GM18909 (cell line): ENCODE results near the gene COL6A6.

ENCODE experiments used
- ATAC-seq: cut with Tn5 transposase; IDR thresholded peaks from one replicate; pipeline ENCODE4 v1.9.1; 2021; ENCODE audit warnings: mild to moderate bottlenecking; ENCODE audit not compliant: unreplicated experiment, poor library complexity

Gene COL6A6, protein sequence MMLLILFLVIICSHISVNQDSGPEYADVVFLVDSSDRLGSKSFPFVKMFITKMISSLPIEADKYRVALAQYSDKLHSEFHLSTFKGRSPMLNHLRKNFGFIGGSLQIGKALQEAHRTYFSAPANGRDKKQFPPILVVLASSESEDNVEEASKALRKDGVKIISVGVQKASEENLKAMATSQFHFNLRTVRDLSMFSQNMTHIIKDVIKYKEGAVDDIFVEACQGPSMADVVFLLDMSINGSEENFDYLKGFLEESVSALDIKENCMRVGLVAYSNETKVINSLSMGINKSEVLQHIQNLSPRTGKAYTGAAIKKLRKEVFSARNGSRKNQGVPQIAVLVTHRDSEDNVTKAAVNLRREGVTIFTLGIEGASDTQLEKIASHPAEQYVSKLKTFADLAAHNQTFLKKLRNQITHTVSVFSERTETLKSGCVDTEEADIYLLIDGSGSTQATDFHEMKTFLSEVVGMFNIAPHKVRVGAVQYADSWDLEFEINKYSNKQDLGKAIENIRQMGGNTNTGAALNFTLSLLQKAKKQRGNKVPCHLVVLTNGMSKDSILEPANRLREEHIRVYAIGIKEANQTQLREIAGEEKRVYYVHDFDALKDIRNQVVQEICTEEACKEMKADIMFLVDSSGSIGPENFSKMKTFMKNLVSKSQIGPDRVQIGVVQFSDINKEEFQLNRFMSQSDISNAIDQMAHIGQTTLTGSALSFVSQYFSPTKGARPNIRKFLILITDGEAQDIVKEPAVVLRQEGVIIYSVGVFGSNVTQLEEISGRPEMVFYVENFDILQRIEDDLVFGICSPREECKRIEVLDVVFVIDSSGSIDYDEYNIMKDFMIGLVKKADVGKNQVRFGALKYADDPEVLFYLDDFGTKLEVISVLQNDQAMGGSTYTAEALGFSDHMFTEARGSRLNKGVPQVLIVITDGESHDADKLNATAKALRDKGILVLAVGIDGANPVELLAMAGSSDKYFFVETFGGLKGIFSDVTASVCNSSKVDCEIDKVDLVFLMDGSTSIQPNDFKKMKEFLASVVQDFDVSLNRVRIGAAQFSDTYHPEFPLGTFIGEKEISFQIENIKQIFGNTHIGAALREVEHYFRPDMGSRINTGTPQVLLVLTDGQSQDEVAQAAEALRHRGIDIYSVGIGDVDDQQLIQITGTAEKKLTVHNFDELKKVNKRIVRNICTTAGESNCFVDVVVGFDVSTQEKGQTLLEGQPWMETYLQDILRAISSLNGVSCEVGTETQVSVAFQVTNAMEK (N-terminal part only)

DNA sequence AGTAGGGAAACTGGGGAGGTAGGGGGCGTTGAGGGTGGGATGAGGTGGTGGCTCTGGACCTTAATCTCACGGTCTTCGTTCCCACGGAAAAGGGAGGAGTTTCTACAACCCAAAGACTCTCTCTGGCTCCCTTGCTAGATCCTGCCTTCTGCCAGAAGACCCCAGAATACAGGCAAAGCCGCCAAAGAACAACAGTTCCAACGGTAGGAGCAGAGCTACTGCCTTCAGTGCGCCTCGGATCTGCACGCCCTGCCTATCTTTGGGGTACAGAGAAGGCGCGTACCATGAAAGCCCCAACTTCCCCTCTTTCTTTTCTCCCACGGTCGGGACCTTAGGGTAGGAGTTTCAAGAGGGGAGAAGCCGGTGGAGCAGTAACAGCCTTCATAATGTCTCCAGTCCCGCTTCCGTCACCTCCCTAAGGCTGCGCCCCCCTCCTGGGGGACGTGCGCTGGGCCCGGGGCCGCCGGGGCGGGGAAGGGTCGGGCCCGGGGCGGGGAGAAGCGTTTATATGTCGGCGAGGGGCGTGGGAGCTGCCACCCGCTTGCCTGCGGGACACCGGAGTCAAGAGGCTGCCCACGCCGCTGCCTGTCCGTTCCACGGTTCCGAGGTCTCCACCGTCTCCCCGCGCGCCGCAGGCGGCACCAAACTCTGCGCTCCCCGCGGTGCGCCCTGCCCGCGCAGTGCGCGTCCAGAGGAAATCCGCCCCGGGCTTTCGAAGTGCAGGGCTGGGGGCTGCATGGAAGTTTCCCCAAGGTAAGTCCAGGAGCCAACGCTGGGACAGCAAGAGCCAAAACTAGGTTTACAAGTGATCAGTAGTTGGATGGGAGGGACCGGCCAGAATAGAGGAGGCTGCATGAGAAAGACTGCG lies at the start of gene COL6A6:
COL6A6 (plus strand) TSS at position 533 of the 868 bp plus-strand sequence. CDS start 43,188 bp downstream, outside the sequence.
- no peak for ATAC-seq

DNA sequence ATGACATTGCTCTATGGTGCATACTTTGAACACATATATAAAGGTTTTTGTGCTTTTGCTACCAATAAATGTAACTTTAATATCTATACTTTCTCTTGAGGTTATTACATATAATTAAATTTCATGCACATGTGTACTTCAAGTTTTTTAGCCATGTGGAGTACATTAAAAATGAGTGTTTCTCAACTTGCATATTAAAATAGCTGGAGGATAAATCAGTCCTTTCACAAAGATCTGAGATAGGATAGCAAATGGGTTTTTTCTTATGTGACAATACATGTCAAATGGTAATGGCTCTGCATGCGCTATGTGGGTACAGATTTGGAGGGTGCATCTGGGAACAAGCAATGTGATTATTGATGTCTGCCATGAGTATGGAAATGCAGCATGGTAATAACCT lies 48.7 kb upstream of the COL6A6 start:
- ATAC-seq = no peak

DNA sequence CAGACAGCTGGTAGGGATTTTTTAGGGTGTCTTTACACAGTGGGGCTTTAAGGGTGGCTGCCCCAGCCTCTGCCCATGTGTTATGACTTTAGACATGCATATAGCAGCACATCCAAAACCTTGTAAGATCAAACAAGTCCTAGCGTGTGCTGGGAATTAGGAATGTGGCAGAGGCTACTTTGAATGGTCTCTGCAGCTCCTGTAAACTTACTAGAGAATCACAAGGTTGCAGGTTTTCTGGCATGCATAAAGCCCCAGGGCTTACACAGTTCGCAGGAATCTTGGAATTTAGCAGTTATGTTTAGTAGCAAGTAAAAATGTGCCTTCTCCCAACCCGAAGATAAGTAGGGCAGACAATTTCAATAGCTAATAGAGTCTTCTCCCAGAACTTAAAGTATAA lies 46.9 kb upstream of the COL6A6 start:
- no peak for ATAC-seq

DNA sequence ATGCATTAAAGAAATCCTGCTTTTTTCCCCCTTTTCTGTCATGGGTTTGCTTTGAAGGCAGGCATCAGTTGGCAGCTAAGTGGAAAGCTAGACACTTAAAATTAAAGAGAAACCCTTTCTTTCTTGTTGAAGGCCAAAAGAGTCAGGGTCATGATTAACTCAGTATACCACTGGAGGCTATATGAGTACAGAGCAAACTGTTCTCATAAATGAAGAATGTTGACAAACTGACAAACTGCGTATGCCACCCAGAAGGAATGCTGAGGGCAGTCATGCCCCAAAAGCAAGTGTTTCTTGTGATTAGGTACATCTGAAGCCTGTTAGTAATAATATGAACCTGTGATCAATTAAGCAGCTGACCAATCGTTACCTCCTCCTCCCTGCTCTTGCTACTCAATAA lies 43.6 kb upstream of the COL6A6 start:
- no peak for ATAC-seq

DNA sequence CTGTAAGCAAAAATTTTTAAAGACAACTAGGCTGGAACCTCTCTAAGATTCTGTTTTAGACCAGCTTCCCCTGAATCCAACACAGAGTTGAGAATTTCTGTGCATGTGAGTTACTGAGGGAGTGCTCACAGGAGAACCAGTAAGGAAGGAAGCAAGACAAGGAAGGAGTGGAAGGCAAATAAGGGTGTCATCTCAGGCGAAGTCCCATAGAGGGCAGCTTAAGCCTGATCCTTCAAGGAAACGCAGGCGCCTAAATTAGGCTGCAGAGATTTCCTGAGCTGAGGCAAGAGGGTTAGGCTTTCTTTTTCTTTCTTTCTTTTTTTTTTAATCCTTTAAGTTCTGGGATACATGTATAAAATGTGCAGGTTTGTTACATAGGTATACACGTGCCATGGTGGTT lies 36.2 kb upstream of the COL6A6 start:
- ATAC-seq = no peak

DNA sequence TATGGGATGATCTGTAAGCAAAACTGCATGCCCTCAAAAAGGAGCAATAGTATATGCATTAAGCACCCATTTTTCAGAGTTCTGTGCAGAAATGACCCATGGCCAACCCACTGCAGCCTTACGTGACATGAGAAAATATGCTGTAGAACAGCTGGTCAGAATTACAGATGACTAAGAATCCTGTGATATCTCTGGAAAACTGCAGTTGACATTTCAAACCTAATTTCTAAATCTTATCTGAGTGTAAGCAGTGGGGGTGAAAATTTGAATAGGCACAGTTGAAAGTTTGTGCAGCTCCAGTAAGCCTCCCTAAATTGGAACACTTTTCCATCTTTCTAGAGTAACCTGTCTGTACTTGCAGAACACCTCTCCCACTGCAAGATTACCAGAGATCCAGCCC lies 28.7 kb upstream of the COL6A6 start:
- ATAC-seq = no peak

DNA sequence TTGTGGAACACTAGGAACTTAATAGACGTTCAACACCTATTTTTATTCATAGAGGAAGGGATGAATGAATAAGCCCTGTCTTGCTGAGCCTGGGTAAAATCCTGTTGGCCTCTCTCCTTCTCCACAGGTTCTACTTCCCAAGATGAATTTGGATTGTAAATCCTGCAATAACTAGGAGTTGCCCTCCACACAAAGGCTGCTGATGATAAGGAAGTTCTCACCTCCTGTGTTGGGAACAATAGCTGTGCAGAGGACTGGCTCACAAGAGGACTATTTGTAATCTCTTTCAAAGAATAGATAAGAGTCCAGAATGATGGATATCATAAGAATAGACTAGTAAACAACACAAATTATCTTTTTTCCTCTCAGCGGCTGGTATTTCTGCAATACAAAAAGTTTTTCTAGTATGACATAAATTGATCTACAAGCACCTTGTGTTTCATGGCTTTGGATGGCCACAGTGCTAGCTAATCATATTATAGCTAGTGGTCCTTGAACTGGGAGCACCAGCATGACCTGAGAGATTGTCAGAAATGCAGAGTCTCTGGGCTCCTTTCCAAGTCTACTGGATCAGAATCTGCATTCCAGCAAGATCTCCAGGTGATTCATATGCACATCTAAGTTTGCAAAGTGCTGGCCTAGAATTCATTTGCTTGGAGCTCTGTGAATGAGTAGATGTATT lies 28.1 kb upstream of the COL6A6 start:
- no peak for ATAC-seq

DNA sequence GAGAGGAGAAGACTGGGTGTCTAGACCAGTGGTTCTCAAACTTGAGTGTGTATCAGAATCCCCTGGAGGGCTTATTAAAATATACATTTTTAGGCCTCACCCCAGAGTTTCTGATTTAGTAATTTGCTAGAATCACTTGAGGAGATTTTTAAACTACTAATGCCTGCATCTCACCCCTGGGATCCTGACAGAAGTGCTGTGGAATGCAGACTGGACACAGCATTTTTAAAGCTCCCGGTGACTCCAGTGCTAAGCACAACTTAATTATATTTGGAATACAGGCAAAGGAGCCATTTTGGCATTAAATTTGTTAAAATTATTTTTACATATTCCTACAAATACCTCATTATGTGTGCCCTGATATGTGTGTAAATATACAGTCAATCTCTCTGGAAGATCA lies 26.7 kb upstream of the COL6A6 start:
- ATAC-seq = no peak

DNA sequence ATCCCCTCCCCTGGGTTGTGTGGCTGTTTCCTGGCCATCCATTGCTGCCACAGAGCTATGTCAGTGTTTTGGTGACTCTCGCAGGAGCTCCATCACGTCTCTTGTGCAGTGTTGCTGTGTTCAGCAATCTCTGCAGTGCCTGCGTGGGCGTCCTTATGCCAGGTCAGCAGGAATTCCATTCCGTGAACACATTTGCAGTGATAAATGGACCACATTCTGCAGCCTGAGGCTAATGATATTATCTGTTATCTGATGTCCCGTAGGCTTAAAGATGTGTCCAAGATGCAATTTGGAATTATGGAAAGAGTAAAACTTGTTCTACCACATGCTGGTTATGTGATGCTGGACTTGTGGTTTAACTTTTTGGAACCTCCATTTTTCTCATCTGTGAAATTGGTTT lies 25.5 kb upstream of the COL6A6 start:
- ATAC-seq = no peak

DNA sequence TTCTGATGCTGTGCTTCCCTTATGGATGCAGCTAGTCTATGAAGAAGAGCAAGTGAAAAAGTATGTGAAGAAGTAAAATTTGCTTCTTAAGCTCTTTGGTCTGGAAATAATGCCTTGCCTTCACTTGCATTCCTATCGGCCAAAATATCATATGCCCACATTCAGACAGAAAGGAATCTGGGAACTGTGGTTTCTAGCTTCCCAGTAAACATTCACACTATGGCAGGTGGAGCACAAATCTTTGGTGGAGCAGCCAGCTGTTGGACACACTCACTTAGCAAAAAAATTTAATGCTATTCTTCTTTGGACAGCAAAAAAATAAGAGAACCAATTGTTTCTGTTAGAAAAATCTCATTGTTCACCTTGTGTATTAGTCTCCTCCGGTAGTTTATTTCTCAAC lies 12.3 kb upstream of the COL6A6 start:
- ATAC-seq = no peak

DNA sequence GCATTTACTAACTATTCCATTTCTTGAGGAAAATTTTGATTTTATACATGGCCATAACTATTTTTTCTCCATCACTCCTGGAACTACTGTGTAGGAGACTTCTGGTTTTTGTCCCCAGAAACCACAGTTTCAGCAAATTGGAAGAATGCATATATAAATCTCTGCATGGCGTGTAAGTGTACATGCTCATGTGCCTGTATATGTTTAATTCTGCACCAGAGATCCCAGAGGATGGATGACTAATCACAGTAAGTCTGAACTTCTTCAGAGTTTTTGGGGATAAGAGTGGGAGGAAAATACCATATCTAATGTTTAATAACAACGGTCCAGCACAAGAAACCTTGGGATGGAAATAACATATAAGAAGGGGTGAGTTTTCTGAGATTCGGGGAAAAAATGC lies 10.9 kb upstream of the COL6A6 start:
- no peak for ATAC-seq

DNA sequence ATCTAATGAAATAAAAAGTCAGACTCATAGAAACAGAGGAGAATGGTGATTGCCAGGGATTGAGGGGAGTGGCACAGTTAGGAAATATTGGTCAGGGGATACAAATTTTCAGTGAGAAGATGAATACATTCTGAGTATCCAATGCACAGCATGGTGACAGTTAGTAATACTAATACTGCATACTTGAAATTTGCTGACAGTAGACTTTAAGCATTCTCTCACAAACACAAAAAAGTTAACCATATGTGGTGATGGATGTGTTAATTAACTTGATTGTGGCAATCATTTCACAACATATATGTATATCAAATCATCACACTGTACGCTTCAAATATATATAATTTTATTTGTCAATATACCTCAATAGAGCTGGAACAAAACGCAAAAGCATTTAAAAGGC lies 9.2 kb upstream of the COL6A6 start:
- ATAC-seq = no peak

DNA sequence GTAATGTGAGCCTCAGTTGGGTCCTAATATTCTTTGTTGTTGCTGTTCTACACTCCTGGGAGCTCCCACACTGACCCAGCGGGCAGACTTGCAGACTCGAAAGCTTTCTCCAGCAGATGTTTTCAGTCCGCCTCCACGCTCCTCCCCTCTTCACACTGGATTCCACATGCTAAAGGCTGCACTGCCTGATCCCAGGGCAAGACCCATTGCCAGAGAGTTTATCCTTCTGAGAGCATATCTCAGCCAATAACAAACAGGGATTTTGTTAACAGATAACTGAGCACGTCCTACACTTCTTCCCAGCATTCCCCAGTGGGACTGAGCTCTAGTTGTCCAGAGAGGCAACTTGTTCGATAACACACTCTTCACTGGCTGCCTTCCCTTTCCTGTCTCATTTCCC lies 8.0 kb upstream of the COL6A6 start:
- no peak for ATAC-seq

DNA sequence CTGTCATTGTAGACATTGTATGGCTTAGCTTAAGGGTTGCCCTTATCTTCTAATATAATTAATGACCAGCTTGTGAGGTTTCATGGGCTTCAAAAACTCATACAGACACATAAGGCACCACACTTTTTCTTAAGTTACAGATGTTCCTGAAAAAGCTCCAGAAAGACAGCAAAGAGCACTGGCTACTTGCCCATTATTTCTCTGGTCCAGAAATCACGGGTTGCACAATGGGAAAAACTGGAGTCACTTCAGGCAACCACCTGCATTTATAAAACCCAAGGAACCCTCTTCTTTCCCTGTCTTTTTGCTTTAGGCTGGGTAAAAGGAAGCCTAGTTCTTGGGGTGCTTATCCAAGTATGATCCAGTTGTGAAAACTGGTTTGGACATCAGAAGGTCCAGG lies 2.3 kb upstream of the COL6A6 start:
- no peak for ATAC-seq

DNA sequence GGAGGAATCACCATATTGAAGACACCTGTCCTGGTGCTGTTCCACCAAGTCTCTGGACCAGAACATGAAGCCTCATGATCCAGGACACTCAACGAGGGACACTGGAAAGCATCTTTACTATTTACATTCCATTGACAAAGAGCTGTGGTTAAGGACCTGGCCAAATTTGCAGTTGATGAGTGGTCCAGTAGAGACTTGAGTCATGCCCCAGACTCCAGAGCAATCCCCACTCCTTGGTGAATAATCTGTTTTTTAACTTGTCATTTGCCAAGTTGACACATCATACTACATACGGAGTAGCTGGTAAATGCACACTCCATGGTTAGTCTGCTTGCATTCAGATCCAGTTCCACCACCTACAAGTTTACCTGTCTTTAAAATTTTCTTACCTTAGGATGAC lies 1.2 kb upstream of the COL6A6 start:
- ATAC-seq = no peak

DNA sequence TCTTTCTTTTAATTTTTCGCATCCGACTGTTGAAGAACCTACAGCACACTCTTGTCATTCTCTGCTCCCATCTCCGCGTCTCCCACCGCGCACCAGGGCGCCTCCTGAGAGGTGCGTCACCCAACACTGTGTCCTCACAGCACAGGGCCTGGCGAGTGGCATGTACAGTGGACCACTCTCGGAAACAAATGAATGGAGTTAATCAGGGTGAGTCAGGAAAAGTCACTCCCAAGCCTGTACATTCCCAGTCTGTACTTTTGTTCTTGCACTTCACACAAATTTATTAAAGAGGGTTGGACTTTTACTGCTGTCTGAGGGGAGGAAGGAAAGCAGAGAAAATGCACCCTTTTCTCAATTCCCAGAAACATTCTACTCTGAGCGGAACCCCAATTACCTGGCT lies 625 bp downstream of the COL6A6 start:
- ATAC-seq = no peak

DNA sequence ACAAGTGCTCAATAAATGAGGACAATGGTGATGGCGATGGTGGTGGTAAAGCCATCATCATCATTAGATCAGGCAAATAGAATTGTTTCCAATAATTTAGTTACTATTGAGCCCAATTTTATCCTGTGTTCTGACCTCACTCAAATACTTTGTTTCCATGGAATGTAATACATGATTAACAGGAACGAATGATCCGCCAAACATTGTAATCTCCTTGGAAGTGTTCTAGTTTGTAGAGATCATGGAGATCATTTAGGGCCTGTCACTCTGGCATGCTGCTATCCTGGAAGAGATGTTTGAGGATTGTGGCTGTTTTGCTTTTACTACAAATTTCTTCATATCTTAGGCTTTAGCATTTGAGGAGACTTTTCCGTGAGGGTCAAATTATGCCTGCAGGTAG lies 2.8 kb downstream of the COL6A6 start:
- ATAC-seq = no peak

DNA sequence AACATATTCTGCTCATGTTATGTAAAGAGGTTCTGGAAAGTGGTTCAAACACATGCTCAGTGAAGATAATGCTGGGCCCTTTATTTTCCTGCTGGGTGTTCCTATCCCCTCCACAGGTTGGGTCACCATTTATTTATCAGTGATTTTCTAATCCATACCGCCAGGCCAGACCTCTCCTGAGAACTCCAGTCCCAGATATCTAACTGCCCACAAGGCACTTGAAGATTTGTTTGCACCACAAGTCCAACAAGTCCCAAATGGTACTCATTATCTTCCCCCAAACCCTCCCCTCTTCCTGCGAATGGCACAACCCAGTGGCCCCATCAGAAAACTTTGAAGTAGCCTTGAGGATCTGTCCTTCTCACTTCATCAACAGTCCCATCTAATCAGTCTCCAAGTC lies 5.4 kb downstream of the COL6A6 start:
- no peak for ATAC-seq

DNA sequence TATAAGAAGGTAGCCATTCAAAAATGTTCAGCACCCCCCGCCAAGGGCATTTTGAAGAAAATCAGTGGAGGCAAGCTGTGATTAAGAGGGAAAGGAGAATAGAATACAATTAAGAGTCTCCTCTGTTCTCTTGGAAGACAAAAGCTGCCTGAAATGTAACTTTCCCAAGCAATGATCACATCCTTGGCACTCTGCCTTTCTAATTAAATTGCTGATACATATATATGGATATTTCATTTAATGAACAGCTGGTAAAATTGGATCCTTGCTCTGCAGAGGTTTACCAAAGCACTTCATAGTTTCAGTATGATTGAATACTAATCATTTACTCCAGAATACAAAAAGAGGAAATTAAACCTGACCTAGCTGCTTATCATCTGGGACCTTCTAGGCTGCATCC lies 10.4 kb downstream of the COL6A6 start:
- no peak for ATAC-seq
